GM19351 (cell line): ENCODE measurements around the gene SELENOV.

Source experiments
- ATAC-seq: cut with Tn5 transposase; IDR thresholded peaks from one replicate; pipeline ENCODE4 v1.9.1; 2021; ENCODE audit warnings: mild to moderate bottlenecking, moderate library complexity; ENCODE audit not compliant: unreplicated experiment

SELENOV gene

DNA sequence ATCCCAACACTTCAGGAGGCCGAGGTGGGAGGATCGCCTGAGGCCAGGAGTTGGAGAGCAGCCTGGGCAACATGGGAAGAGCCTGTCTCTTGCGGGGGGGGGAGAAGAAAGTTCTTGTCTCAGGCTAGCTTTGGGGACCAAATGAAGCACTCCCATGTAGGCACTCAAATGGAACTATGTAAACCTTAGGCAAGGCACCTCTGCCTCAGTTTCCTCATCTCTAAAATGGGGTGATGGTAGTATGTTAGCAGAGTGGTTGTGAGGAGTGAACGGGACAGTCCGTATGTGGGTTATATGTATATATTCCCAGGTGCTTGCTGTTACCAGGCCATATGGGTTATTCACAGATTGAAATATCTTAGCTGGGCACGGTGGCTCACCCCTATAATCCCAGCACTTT is 22.7 kb upstream of the SELENOV start:
- ATAC-seq = no peak

DNA sequence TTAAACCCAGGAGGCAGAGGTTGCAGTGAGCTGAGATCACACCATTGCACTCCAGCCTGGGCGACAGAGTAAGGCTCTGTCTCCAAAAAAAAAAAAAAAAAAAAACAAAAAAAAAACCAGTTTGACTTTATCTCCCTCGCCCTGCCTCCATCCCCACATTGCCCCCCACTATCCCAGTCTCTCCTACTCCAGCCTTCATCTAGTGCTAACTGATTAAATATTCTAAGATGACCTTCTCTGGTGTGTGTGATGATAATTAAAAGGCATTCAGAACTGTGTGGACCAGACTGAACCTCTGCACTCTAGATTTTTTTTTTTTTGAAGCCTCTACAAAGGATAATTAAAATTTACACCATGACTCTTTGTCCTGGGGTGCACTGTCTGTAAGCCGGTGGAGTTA is 22.2 kb upstream of the SELENOV start:
- ATAC-seq = no peak

DNA sequence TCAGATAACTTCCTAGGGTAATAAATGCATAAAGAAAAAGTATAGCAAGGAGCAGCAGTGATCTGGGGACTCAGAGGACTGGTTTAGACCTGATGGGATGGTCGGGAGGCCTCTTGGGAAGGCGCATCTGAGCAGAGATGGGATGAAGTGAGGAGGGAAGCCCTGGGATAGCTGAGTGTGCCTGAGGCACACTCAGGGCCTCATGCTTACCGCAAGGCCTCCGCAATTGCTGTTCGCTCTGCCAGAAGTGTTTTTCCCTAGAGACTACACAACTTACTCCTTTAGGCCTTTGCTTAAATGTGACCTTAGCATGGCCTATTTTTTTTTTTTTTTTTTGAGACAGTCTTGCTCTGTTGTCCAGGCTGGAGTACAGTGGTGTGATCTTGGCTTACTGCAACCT is 20.3 kb upstream of the SELENOV start:
- no peak for ATAC-seq

DNA sequence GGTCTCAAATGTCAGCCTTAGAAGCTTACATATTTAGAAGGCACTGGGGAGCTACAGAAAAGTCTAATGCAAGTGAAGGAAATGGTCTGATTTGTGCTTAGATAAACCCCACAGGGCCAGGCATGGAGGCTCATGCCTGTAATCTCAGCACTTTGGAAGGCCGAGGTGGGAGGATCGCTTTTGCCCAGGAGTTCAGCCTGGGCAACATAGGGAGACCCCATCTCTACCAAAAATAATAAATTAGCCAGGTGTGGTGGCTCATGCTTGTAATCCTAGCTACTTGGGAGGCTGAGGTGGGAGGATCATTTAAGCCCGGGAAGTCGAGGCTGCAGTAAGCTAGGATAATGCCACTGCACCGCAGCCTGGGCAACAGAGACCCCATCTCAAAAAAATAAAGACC is 18.9 kb upstream of the SELENOV start:
- no peak for ATAC-seq

DNA sequence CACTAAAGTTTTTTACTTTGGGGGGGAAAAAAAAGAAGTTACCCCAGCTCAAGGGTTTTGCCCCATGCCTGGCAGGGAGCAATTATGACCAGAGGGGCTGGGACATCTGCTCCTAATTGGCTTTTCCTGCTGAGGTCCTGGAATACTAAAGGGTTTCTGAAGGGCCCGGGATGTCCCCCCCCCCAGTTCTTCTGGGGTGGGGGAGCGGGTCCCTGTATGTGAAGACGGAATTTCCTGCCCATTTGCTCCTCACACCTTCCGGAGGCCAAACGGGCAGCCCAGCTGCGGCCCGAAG is 17.3 kb upstream of the SELENOV start:
- no peak for ATAC-seq

DNA sequence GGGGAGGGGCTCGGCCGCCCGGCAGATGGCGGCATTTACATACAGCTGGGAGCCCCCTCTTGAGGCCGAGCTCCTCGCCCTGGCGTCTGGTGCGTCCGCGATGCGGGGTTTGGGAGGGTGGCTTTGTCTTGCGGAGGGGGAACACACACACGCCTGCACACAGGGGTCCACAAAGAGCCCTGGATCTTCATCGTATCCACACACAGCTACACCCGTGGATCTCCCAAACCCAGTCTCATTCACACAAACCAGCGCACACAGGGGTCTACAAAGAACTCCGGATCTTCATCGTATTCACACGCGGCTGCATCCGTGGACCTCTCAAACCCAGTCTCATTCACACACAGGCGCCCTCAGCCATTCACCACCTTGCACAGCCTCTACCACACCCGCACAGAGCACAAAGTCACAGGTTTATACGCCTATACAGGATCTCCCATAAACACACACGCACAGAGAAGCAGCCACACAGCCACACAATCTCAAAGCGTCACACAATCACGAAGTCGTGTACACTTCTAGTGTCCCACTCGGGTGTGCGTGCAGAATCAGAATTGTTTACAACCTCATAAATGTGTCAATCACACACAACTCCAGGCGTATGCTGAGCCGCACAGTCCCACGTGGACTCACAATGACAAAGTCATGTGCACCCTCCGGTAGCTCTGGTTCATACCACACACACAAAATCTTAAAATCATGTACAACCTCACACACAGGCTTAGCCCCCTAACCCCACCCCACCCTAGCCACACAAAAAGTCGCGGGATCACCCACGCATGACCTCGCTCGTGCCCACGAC is 16.7 kb upstream of the SELENOV start:
- ATAC-seq = no peak

DNA sequence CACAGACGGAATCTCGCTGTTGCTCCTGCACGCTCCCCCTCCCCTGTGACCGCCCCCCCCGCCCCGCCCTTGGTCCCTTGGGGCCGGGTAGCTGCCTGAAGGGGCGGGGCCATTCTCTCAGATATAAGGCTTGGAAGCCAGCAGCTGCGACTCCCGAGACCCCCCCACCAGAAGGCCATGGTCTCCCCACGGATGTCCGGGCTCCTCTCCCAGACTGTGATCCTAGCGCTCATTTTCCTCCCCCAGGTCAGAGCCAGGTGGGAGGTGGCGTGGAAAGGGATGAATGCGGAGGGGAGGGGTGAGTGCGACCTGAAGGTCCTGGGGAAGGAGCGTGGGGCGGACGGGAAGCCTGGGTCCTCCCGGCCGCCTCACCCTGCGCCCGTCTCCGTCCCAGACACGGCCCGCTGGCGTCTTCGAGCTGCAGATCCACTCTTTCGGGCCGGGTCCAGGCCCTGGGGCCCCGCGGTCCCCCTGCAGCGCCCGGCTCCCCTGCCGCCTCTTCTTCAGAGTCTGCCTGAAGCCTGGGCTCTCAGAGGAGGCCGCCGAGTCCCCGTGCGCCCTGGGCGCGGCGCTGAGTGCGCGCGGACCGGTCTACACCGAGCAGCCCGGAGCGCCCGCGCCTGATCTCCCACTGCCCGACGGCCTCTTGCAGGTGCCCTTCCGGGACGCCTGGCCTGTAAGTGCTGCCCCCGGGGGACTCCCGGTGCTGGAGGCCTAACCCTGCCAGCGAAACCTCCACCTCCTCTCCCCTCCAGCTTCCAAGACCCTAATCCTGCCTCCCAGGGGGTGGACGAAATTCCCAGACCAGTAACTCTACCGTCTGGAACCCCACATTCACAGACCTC is 15.9 kb upstream of the SELENOV start, which contains the start of gene DLL3:
TSS of gene DLL3 (plus strand) at position 150 of the 845 bp plus-strand sequence. CDS start at position 178, 28 bp downstream.
- no peak for ATAC-seq

DNA sequence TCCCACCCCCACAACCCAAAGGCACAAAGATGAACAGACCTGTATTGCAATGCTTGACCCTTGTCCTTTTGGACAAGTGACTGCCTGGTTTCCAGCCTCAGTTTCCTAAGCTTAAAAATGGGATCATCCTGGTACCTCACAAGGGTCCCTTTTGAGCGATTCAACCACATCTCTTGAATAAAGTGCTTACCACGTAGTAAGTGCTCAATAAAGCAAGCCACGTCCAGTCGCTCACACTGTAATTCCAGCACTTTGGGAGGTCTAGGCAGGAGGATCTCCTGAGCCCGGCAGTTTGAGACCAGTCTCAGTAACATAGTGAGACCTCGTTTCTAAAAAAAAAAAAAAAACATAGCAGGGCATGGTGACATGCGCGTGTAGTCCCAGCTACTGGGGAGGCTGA is 15.0 kb upstream of the SELENOV start:
- no peak for ATAC-seq

DNA sequence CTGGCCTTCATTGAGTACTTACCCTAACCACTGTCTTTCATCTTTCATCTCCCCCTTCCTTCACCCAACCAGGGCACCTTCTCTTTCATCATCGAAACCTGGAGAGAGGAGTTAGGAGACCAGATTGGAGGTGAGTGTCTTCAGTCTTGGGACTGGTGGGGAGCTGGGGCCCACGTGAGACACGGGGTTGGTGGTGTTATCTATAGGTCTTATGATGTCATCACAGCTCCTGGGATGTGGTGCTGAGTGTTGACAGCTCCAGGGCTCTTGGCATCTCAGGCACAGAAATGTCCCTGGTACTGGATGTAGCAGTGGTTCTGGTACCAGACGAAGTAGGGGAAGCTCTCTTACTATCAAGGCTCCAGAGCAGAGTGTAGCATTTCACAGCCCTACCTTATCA is 14.4 kb upstream of the SELENOV start:
- ATAC-seq = no peak

DNA sequence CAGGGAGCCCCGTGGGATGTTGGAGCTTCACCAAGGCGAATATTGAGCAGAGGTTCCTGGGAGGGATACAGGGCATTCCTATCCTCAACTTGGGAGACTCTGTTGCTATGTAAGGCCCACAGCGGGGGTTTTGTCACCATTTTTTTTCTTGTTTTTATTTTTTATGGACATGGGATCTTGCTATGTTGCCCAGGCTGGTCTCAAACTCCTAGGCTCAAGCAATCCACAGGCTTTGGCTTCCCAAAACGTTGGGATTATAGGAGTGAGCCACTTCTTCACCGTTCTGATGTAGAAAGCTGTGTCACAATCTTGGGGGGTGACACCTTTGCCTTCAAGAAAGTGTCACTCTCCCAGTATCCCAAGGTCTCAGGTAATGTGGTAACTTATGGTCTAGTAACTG is 13.6 kb upstream of the SELENOV start:
- ATAC-seq = no peak

DNA sequence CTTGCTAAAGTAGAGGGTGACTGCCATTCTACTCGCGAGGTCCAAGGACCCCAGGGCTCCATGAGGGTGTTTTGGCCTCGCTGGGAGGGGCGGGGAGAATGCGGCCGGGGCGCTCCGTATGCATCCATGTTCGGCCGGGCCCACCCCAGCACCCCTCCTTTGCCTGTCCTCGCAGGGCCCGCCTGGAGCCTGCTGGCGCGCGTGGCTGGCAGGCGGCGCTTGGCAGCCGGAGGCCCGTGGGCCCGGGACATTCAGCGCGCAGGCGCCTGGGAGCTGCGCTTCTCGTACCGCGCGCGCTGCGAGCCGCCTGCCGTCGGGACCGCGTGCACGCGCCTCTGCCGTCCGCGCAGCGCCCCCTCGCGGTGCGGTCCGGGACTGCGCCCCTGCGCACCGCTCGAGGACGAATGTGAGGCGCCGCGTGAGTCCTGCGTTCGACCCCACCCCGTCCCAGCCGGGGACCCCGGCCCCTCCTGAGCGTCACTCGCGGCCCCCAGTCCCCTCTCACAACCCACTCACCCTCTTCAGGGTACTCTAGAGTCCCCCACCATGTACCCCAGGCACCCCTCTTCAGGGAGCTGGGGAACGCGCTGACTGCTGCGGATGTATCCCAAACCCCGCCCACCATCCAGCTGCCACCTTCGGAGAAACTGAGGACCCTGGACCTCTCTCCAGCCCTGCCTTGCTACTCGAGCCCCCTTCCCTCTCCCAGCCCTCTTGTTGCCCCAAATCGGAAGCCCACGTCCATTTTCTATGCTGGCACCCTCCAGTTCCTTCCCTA is 12.1 kb upstream of the SELENOV start:
- ATAC-seq = no peak

DNA sequence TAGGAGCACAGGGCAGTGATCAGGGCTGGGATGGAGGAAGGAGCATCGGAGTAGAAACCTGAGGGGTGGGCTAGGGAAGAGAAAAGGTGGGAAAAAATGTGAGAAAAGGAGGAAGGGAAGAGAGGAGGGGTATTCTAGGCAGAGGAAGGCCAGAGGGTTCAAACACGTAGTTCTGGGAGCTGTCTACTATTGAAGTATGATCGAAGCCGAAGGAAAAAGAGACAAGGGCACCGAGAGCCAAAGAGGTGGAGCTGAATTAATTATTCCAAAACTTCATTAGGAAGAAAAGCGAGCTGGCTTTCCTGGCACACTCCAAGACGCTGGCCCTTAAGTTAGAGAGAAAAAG is 8.4 kb upstream of the SELENOV start:
- no peak for ATAC-seq

DNA sequence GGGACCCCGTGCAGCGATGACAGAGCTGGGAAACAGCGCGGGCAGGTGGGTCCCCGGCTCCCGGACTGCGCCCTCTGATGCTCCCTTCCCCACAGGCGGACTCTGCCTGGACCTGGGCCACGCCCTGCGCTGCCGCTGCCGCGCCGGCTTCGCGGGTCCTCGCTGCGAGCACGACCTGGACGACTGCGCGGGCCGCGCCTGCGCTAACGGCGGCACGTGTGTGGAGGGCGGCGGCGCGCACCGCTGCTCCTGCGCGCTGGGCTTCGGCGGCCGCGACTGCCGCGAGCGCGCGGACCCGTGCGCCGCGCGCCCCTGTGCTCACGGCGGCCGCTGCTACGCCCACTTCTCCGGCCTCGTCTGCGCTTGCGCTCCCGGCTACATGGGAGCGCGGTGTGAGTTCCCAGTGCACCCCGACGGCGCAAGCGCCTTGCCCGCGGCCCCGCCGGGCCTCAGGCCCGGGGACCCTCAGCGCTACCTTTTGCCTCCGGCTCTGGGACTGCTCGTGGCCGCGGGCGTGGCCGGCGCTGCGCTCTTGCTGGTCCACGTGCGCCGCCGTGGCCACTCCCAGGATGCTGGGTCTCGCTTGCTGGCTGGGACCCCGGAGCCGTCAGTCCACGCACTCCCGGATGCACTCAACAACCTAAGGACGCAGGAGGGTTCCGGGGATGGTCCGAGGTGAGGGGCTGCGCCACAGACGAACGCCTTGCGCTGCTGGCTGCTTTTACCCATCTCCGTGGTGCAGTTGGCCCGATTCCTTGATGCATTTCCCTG is 7.8 kb upstream of the SELENOV start:
- no peak for ATAC-seq

DNA sequence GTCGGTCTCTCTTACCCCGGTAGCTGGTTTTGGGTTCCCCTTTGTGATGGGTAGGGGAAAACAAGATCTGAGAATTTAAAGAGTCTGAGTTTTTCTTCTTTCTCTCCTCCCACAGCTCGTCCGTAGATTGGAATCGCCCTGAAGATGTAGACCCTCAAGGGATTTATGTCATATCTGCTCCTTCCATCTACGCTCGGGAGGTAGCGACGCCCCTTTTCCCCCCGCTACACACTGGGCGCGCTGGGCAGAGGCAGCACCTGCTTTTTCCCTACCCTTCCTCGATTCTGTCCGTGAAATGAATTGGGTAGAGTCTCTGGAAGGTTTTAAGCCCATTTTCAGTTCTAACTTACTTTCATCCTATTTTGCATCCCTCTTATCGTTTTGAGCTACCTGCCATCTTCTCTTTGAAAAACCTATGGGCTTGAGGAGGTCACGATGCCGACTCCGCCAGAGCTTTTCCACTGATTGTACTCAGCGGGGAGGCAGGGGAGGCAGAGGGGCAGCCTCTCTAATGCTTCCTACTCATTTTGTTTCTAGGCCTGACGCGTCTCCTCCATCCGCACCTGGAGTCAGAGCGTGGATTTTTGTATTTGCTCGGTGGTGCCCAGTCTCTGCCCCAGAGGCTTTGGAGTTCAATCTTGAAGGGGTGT is 7.1 kb upstream of the SELENOV start:
- no peak for ATAC-seq

DNA sequence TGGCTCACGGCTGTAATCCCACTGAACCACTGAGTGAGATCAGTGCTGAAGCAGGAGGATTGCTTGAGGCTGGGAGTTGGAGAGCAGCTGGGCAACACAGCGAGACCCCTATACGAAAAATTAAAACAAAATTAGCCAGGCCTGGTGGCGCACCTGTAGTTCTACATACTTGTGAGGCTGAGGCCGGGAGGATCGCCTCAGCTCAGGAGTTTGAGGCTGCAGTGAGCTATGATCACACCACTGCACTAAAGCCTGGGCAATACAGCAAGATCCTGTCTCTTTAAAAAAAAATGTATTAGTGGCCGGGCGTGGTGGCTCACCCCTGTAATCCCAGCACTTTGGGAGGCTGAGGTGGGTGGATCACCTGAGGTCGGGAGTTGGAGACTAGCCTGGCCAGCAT is 6.3 kb upstream of the SELENOV start:
- ATAC-seq = no peak

DNA sequence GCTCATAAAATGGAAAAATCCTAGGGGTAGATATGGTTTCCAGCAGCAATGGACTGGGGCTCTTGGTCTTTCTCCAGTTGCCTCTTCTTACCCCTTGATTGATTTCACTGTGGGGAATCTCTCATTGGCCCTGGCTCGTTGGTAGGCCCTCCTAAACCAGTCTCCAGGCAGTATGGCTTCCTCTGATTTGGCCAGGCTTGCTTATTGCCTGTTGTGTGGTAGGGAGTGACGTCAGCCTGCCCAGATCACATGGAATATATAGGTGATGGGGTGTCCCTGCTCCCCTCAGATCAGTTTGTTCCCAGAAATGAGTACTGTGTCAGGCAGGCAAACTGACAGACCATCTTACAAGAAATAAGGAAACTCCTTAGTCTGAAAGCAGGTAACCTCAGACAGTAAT is 5.7 kb upstream of the SELENOV start:
- ATAC-seq = no peak

DNA sequence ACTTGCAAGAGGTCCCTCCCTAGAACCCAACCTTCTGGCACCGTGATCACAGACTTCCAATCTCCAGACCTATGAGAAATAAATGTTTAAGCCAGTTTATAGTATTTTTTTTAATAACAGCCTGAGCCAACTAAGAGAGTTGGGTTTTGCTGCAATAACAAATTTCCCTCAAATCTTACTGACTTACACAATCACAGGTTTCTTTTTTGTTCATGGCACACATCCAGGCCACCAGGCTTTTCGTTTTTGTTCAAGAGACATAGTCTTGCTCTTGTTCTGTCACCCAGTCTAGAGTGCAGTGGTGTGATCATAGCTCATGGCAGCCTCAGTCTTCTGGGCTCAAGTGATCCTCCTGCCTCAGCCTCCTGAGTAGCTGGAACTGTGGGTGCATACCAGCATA is 2.0 kb upstream of the SELENOV start:
- ATAC-seq = no peak

DNA sequence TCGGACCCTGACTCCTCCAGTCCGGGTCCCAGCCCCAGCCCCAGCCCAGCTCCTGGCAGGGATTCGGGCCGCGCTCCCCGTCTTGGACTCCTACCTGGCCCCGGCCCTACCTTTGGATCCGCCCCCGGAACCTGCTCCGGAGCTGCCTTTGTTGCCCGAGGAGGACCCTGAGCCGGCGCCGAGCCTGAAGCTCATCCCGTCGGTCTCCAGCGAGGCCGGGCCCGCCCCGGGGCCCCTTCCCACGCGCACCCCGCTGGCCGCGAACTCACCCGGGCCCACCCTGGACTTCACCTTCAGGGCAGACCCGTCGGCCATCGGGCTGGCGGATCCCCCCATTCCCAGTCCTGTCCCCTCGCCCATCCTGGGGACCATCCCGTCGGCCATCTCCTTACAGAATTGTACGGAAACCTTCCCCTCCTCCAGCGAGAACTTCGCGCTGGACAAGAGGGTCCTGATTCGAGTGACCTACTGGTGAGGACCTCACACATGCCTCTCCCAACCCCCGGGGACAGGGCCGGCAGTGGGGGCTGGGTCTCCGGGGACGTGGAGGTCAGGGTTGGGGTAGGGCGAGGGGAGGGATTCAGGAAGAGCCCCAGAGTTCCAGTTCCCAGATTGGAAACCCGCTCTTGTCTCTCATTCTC is 732 bp downstream of the SELENOV start:
- ATAC-seq = no peak

DNA sequence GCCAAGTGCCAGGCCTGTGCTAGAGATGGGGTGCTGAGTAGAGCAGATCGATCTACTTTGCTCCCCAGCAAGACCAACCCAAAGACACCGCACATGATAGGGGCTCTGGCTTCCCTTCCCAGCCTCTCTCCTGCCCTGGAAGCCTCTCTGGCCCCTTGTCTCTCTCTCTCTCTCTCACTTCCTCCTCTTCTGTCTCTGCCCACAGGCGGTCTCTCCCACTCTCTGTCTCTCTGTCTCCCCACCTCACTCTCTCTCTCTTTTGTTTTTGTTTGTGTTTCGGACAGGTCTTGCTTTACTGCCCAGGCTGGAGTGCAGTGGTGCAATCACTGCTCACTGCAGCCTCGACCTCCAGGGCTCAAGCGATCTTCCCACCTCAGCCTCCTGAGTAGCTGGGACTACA is 1.3 kb downstream of the SELENOV start:
- no peak for ATAC-seq

DNA sequence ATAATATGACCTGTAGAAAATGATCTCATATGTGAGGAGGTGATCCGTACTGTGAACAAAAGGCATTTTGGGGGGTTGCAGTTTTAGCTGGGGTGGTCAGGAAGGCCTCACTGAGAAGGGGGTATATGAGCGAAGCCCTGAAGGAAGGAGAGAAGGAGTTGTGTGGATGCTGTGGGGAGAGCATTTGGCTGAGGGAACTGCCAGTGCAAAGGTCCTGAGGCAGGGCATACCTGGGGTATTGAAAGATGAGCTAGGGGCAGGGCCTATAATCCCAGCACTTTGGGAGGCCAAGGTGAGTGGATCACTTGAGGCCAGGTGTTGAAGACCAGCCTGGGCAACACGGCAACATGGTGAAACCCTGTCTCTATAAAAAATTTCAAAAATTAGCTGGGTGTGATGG is 2.5 kb downstream of the SELENOV start:
- no peak for ATAC-seq
